GM21526 (cell line): ENCODE measurements around the gene KCNK3.
"Not testable (repeated sequence)": the region's sequence is repeated elsewhere in the genome, so short reads cannot be mapped to it uniquely, and the experiment has no call there.

Source experiments
- ATAC-seq: cut with Tn5 transposase; IDR thresholded peaks from one replicate; pipeline ENCODE4 v1.9.1; 2021; ENCODE audit warnings: moderate library complexity; ENCODE audit not compliant: unreplicated experiment, low FRiP score

The KCNK3 gene

DNA sequence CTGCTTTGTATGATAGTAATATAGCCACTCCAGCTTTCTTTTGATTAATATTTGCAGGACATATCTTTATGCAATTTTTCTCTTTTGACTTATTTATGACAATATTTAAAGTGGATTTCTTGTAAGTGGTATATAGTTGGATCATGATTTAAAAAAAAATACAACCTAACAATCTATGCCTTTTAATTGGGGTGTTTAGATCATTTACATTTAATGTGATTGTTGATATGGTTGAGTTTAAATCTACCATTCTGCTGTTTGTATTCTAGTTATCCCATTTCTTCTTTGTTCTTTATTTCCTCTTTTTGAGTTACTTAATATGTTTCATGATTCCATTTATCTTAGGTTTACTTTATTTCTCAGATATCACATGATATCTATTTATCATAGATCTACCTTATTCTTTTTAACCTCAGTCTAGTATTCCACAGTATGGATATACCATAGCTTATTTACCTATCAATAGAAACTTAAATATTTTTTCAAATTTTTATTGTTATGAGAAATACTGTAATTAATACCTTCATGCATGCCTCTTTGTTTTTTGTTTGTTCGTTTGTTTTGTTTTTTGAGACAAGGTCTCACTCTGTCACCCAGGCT, 32.1 kb upstream of the KCNK3 start:
- ATAC-seq = no peak

DNA sequence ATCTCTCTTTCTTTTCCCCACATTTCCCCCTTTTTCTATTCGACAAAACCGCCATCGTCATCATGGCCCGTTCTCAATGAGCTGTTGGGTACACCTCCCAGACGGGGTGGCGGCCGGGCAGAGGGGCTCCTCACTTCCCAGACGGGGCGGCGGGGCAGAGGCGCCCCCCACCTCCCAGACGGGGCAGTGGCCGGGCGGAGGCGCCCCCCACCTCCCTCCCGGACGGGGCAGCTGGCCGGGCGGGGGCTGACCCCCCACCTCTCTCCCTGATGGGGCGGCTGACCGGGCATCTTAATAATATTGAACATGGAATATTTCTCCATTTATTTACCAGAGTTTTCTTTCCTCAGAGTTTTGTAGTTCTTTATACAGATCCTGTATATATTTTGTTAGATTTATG, 27.2 kb upstream of the KCNK3 start:
- not testable (repeated sequence) for ATAC-seq

DNA sequence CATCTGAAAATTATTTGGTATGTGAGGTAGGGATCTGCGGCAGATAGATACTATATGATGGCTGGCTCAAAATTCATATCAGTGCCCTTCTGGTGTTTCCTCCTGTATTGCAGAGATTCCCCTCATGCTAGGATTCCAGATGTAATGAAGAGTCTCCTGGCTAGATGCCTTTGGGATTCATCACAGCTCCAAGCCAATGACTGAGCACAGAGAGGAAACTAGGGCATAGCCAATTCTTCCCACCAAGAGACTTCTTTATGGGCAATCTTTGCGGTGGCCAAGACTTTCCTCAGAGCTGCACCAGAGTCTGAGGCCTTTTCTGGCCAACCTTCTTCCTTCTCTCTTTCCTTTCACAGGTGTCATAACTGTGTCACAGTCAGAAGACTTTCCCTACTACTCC, 25.9 kb upstream of the KCNK3 start:
- ATAC-seq = no peak

DNA sequence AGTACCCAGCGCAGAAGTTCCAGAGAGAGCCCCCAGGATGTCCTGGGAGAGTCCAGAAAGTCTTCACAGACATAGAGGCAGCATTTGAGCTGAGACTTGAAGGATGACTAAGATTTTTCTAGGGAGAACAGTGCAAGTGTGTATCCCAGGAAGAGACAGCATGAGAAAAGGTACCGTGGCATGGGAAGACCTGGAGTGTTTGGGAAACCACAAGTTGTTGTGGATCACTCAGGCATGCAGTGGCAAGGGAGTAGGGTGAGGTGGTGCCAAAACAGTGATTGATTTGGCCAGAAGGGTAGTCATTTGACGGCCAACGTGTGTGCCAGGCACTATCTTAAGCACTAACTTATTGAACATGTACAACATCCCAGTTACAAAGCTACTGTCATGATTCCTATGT, 24.5 kb upstream of the KCNK3 start:
- no peak for ATAC-seq

DNA sequence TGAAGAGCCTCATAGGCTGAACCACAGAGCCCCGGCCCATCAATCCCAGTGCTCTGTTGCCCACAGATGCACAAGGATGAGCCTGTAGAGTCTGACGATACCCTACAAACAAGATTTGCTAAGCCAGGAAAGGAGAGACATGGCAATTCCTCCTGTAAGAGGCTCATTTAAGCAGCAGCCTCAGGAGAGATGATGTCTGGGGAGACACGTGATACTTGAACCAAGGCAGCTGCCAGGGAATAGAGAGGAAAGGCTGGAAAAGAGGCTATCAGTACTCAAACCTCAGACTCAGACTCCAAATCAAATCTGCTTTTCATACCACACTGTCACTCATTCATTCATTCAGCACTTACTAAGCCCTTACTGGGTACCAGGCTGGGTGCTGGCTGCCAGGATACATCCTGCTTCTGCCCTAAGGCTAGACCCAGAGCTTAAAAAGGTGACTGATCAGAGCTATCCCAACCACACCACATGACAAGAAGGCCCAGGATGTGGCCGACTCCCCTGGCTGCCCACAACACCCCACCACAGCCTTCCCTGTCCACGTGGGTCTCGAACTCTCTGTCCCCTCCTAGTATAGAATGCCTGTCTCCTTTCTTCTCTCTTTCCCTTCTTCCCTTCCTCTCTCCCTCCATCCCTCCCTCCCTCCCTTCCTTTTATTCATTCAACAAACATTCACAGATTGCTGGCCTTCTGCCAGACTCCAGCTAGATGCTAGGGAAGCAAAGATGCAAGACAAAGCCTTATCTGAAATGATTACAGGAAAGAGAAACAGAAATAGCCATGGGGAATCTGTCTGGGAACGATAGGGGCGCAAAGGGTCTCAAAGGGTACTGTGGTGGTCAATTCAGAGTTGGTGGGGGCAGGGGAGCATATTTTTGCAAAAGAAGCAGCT, 23.4 kb upstream of the KCNK3 start:
- no peak for ATAC-seq

DNA sequence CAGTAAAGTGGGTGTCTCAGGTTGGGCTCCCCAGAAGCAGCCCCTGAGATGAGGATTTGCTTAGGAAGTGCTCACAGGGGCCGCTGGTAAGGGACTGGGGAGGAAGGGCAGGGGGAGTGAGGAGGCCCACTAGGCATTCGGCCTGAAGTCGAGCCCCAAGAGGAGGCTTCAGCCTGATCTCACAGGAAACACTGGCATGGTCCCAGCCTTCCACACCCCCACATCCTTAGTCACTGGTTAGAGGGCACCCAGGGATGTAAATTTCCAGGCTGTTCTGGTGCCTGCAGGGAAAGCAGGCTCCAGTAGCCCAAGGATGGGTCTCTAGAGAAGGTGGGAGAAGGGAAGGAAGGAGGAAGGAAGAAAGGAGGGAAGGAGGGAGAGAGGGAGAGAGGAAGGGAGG, 22.4 kb upstream of the KCNK3 start:
- no peak for ATAC-seq

DNA sequence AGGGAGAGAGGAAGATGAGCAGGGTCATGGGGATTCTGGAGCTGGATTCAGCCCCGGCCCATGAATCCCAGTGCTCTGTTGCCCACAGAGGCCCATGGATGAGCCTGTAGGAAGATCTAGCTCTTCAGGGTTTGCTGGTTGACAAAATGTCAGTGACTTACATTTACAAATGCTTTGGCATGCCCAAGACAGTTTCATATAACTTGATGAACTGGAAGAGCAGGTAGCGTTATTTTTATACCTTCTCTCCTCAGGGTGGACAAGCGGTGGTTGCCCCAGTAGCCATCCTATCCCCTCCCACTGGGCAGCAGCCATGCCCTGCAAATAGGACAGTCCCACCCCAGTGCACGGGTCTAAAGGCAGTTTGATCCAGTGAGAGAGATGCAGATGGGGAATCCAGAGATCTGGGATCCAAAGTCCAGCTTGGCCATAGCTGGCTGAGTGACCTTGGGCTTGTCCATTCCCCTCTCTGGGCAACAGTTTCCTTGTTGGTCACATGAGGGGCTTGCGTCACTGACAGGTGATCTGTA, 21.5 kb upstream of the KCNK3 start:
- no peak for ATAC-seq

DNA sequence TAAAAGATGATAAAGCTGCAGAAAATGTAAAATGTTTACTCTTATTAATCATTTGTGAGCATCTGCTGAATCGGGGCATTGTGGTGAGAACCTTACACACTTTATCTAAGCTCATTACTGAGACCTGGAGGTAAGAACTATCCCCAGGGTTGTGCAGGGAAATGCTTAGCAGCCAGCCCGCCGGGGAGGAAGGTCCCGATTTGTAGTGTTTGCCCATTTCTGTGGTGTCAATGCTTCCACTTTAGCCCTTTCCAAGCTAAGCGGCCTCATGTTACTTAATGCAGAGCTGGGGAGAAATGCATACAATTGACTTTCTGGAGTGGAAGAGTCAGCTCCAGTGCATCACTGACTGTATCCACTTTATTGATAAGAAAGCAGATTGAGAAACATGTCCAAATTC, 20.8 kb upstream of the KCNK3 start:
- no peak for ATAC-seq

DNA sequence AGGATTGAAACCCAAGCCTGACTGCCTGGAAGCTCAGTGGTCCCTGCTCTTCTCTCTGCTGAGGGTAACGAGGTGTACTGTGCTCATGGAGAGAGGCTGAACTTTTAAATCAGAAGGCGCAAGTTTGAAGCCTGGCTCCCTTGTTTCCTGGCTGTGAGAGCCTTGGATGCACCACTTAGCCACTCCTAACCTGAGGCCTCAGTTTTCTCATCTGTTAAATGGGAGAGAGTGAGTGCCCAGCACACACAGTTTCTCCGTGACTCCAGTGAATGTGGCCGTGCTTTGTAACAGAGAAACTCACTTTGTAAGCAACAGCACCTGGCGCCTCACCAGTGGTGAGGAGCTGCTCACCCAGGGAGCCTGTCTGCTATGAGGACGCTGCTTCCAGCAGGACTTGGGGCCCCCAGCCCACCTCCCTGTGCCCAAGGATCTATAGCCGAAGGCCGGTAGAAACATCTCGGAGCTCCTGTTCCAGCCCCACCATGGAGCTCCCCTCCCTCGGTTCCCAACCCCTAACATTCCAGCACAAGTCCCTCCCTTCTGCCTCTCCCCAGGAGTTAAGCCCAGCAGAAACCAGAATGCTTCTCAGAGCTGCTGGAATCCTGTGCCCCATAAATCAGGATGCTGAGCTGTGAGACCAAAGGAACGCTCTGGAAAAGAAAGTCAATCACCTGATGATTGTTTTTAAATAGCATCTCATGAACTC, 20.3 kb upstream of the KCNK3 start:
- ATAC-seq = no peak

DNA sequence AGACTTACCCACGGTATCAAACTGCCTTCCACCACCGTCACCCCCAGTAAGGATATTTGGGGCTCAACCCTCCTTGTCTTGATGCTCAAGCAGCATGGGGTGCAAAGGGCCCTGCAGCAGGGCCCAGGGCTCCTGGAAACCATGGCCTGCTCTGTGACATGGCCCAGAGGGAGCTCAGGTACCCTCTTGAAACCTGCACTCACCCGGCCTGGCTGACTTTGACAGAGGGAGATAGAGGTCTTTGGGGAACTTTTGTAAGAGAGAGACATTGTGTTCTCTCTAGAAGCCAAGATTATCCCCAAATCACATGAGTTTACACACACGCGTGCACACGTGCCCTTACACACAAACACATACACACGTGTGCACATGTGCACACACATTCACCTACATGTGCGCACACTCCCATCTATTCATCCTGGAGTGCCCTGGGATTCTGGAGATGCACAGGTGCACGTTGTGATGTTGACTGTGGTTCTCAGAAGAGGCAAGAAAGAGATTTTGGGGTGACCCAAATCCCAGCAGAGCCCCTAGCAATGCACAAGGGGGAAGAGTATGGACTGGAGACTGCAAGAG, 19.6 kb upstream of the KCNK3 start:
- no peak for ATAC-seq

DNA sequence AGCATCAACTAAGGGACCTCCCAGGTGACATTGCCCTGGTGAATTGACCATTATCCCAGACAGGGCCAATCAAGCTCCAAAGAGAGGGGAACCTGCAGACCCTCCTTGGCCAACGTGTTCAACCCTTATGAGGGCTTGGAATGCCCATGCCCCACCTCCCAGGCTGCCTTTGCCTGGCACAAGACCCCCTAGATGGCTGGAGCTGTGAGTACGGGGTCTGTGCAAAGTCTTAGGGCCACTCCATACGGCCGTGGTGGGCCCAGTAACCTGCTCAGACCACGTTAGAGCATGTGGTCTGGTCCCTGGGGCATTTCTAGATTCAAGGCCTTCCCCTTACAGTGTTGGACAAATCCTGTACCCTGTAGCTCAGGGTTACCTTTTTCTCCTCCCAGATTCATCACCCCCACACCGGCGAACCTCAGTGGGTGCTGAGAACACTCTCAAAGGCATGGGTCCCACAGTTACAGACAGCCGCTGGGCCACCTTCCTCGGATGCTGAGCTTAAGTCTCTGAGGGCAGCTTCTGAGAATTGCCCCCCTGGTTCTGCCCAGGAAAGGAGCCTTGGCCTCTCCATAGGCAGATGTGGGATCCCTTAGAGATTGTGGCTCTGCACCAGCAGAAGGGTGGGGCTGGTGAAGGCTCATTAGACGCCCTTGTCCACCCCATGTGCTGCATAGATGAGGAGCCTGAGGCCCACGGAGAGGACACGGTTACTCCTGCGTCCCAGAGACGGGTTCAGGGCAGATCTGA, 18.3 kb upstream of the KCNK3 start:
- ATAC-seq = no peak

DNA sequence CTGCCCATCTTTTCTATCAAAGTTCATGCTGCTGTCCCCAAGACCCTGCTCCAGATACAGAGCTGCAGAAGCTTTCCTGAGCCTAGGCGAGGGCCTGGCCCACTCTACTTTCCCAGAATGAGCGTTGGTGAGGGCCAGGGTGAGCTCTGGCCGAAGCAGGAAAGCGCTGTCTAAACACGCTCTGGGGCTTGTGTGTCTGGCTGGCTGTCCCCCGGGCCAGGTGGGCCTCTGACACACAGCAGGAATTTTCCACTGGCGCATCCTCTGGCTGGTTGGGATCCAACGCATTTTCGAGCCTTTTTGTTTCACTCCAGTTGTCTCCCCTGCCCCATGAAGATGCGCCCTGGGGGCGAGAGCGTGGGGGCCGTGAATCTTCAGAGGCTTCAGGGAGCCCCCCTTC, 17.8 kb upstream of the KCNK3 start:
- no peak for ATAC-seq

DNA sequence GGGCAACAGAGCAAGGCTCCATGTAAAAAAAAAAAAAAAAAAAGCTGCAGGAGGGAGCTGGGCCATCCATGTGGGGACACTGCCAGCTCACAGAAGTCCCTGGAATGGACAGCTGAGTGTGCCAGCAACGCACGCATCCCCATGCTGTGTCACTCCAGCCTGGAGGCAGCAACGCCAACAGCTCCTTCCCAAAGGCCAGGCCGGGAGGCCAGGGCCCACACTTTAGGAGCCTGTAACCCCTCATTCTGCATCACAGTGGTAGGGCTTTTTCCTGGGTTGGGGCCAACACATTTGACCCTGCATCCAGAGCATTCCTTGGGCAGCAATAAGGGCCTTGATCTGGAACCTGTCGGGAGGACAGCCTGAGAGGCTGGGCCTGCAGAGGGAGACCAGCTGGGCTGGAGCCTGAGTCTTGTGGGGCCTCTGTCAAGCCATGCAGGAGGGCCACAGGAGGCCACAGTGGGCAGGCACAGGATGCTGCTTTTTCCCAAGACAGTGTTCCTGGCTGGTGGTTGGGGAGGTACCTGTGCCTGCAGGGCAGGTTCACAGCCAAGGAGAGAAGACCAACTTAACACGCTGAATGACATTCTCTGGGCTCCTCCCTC, 16.8 kb upstream of the KCNK3 start:
- ATAC-seq = no peak

DNA sequence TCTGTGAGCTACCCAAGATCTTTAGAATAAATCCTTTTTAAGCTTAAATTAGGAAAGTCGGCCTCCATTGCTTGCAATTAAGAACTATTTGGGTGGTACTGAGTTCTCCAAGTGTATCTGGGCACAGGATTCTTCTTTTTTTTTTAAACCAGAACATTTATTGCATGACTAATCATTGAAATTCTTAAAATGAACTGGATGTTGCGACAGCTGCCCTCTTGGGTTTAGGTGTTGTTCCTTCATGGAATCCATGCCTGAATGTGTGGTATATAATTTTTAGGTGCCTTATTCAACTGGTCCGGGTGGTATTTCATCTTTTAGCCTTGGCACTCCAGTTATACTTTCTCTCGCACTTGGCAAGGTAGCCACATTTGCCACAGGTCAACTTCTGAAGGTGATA, 14.5 kb upstream of the KCNK3 start:
- ATAC-seq = no peak

DNA sequence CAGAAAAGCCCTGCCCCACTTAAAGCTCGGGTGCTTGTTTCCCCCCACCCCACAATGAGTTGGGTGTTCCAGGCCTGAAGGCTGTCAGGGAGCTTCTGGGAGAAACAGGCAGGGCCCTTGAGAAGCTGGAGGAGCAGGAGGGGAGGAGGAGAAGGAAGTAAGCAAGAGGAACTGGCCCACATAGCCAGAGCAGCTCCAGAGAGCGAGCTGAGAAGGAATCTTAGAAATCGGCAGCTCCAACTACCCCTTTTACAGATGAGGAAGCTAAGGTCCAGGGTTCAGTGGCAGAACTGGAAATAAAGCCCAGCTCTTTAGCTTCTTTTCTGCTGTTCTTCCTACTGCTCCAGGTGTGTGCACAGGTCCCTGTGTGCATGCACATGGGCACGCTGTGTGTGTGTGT, 12.7 kb upstream of the KCNK3 start:
- no peak for ATAC-seq

DNA sequence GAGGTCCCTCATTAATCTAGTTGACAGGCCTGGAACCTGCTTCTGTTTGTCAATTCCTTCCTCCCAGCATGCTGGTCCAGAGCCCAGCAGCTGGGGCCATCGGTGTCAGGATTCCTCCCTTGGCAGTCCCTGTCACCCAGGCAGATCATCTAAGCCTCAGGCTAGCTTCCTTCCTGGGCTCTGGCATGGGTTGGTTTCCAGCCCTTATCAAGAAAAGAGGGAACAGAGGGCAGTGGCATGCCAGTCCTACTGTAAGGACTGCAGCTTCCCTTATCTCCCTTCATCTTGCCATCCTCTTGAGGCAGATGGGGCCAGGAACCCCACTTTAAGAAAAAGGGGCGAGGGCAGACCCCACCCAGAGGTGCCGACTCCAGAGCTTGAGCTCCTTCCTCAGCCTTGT, 10.9 kb upstream of the KCNK3 start:
- no peak for ATAC-seq

DNA sequence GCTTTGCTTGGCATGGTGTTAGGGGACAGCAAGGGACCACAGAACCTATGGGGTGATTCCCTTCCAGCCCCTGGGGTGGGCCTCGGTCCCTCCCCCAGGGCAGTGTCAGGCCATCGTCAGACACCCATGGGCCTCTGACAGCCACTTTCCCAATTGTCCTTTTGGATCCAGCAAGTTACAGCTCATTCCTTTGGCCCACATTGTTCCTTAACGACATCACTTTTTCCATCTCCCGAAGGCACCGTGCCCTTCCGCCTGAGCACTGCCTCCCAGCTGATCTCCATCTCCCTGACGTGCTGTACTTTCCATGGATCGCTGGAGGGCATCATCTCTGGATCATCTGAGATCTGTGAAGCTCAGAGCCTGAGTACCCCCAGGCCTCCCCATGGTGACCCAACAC, 10.4 kb upstream of the KCNK3 start:
- ATAC-seq = no peak

DNA sequence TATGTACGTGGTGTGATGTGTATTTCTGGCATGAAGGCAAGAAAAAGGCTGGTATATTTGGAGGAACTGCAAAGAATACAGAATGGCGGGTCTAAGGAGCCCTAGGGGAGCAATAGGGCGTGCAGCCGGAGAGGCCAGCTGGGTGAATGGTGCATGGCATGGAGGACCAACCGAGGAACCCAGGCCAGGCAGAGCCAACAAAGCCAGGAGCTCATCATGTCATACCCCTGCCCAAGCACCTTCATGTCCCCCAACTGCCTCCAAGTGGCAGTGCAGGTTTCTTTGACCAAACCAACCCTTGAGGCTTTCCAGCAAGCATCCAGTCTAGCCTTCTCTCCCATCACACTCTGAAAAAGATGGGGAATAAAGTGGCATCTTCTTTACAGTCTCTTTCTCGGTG, 8.9 kb upstream of the KCNK3 start:
- no peak for ATAC-seq

DNA sequence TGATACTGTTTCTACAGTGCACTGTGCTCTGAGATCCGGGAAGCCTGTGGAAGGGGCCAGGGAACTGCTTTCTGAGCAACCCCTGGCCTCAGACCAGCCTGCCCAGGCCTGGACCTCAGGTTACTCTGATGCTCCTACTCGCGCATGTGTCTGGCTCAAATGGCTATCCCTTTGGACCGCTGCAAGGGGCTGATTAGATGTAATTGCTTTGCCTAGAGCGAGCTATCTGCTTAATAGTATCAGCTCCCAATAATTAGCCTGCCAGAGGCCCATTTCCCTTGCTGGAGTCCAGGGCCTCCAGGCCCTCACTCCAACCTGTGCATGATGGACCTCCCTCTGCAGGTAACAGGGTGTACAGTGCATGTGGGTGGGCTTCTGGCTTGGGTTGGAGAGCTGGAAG, 7.2 kb upstream of the KCNK3 start:
- no peak for ATAC-seq
